Middle frontal gyrus (tissue), 1 donor: ENCODE results near the gene MEI1.

Experiments
- DNase-seq: peaks from one replicate; pipeline ENCODE4 v3.0.0-alpha.2; 2015; ENCODE audit warnings: low spot score; ENCODE audit errors: extremely low spot score

Gene MEI1

DNA sequence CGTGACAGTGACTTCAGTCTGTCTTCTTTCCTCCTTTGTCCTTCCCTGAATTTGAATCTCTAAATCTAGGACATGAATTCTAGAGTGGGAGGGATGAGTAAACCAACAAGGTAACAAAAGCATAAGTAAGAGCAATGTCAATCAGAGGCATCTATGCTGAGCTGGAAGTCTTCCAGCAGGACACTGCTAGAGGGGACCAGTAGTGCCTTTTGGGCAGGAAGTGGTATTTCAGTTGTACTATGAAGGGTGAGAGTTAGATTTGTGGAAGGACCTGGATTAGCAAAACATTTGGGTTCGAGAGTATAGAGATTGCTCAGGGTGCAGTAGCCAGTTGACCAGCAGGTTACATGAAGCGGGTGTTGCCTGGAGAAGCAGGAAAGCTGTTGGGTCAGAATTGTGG lies 40.3 kb downstream of the MEI1 start:
- DNase-seq: no peak

DNA sequence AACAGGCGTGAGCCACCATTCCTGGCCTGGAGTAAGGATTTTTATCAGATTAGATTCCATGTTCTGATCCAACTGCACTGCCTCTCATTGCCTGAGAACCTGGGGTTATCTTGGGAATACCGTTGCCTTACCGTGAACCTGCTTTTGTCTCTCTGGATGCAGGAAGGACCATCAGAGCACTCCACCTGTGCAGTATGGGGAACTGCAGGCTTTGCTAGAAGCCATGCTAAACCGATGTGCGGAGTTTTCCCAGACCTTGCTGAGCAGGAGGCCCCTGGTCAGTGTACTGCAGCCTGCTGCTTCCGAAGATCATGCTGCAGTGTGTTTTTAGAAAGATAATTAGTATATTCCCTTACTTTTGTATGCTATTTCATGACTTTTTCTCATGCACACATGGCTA lies 43.6 kb downstream of the MEI1 start:
- no peak for DNase-seq

DNA sequence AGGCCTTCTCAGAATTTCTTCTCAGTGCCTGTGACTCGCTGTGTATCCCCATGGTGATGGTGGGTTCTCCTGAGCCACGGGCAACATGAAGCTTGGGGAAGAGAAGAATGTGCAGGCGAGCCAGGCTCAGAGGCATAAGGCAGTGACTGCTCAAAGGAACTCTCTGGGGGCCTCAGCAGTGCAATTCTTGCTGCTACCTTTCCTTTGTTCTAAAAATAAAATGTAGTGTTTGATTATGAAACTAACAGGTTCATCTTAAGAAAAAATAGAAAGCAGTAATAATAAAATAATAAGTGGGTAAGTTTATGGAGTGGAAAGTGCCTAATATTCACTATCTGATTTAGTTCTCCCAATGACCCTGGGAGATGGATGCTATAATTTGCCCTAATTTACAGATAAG lies 46.7 kb downstream of the MEI1 start:
- no peak for DNase-seq

DNA sequence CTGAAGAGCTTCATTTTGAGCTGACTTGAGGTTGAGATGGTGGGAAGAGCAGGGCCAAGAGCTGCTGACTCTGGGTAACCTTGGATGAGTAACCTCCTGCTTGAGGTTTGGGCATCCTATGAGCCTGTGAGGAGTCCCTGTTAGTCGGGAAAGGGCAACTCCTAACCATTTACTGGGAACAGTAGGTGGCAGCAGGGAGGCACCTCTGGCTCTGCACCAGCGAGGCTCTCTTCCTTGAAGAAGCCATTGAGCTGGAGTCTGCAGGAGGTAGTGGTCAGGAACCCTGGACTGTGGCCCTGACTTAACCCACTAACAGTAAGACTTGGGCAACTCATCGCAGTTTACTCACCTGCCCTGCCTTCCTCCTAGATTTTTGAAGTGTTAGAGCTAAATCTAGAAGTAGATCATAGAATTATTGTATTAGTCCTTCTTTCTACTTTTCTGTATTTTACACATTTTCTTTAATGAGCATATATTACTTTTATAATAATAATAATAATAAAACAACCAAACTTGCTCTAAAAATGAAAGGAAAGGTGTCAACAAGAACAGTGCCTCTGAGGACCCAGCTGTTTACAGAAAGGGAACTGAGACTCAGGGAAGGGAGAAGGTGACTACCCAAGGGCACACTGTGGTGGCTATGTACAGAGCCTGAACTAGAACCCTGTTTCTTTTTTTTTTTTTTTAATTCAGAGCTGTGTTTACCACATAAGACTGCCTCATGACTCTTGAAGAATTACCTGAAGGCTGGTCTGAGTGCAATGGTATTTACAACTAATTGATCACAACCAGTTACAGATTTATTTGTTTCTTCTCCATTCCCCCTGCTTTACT lies 47.5 kb downstream of the MEI1 start:
- peak; percentile 54 for DNase-seq

DNA sequence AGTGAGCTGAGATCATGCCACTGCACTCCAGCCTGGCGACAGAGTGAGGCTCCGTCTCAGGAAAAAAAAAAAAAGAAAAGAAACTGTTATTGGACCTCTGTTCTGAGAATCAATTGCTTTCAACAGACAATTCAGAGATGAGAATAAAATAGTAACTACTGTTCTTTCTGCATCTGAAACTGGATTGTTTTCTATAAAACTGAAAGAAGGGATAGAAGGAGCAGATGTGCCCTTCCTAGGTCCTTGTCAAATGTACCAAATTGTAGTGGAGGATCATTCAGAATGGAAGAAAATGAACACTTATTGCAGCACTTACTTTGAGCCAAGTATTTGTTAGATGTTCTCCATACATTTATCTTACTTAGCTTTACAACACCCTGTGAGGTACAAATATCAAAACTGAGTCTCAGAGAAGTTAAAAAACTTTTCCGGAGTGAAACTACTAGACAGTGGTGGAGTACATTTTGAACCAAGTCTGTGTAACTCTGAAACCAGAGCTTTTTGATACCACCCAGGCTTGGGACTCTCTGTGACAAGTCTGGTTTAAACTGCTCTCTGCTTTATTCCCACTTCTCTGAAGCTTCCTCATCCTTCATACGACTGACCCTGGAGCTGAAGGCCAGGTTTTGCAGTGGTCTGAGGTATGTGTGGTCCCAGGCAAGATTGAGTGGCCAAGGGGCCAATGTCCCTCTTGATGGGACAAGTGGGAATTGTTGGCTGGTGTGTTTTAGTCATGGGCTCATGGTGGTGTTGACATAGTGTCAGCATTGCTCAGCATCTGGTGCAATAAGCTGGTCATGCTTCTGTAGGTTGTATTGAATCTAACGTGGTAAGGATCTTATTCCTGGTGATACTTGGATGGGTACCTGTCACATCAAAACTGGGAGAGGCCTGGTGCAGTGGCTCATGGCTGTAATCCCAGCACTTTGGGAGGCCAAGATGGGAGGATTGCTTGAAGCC lies 53.0 kb downstream of the MEI1 start:
- DNase-seq: no peak

DNA sequence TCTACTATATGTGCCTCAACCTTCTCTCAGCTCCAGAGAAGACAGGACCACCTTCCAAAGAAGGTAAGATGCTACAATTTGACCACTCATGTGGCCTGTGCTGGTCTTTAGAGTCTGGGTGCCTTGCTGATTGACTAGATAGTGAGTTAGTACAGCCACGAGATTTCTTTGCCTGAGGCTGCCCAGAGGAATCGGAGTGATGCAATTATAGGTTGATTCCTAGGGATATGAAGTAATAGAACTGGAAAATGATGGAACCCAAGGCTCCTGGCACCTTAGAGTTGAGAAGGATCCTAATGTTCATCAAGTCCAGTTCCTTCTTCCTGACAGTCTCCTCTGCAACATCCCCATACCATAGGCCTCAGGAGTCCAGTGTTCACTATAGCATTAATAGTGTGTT lies 54.7 kb downstream of the MEI1 start:
- DNase-seq: no peak

DNA sequence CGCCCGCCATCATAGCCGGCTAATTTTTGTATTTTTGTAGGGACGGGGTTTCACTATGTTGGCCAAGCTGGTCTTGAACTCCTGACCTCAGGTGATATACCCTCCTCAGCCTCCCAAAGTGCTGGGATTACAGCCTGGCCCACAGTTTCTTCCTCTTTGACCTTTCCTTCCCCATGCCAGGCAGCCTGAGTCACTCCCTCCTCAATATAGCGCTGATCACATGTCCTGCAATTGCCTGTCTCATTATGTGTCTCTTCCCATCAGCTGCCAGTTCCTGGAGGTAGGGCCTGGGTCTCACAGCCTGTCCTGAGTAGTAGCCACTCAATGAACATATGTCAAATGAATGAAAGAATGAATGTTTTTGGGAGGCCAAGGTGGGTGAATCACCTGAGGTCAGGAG lies 58.2 kb downstream of the MEI1 start:
- no peak for DNase-seq

DNA sequence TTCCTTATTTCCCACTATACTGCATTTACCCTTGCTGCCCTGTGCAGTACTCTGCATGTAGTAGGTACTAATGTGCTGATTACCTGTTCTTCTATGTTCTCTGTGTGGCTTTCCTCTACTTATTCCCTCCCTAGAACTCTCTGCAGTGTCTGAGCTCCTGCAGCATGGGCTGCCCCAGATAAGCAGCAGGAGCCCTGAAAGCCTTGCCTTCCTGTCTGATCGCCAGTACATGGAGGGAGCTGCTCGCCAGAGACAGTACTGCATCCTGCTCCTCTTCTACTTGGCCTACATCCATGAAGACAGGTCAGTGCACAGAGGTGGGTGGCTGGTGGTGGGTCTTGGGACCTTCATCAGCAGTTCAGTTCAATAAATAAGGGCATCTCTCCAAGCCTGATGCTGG lies 58.9 kb downstream of the MEI1 start:
- no peak for DNase-seq

DNA sequence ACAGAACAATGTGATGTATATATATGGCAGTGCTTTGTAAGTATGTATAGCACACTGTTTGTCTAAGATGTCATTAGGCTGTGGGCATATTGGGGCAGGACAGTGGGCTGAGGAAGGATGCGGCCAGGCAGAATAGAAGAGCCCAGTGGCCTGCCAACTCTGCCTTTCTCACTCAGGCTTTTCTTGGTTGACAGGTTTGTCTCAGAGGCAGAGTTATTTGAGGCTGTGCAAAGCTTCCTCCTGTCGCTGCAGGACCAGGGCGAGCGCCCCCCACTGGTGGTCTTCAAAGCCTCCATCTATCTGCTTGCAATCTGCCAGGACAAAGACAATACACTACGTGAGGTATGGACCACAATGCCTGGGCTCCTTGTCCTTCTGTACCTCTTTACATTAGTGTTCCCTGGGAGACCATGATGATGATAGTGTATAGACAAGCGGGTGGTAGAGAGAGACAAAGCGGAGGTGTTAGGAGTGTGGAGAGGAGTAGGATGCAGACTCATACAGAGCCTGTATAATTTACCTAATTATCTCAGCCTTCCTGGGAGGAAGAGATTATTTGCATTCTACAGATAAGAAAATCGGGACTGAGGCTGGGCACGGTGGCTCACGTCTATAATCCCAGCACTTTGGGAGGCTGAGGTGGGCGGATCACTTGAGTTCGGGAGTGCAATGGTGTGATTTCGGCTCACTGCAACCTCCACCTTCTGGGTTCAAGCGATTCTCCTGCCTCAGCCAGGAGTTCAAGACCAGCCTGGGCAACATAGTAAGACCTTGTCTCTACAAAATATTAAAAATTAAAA lies 63.9 kb downstream of the MEI1 start:
- DNase-seq: no peak

DNA sequence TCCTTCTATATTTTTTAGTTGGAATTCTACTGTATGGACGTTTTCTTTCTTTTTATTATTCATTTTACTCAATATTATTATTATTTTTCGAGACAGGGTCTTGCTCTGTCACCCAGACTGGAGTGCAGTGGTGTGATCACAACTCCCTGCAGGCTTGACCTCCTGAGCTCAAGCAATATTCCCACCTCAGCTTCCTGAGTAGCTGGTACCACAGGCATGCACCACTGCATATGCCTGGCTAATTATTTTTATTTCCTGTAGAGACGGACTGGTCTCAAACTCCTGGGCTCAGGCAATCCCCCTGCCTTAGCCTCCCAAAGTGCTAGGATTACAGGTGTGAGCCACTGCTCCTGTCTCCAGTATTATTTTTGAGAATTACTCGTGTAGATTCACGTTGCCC lies 67.2 kb downstream of the MEI1 start:
- DNase-seq: no peak

DNA sequence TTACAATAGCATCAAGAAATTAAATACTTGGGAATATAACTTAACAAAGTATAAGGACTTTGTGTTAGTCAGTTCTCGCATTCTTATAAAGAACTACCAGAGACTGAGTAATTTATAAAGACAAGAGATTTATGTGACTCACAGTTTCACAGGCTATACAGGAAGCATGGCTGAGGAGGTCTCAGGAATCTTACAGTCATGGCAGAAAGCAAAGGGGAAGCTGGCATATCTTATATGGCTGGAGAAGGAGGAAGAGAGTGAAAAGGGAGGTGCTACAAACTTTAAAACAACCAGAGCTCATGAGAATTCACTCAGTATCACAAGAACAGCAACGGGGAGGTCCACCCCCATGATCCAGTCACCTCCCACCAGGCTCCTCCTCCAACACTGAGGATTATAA lies 69.1 kb downstream of the MEI1 start:
- no peak for DNase-seq

DNA sequence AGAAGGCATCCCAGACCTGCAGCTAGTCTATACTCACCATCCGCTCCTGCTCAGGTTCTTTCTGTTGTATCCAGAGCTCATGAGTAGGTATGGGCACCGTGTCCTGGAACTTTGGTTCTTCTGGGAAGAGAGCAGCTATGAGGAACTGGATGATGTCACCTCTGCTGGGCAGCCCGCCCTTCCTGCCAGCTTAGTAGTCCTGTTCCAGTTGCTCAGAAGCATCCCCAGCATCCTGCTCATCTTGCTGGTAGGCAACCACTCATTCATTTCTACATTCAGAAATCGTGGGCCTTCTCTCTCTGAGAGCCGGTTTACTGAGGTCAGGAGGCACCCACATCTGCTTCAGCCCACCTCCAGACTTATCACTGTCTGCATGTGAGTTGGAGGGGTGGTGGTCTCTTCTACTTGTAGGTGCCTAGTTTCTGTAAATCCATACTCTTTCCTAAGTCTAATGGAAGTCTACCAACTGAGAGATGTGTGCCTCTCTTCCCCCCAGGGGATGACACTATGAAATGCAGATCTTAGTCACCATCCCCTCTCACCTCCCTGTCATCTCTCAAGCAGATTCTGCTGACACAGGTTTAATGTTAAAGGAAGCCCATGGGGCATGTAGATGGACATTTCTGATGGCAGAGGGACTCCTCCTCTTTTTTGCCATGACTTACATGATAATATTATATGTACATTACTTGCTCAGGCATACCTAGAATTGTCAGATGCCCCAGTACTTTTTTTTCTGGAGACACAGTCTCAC lies 71.6 kb downstream of the MEI1 start:
- DNase-seq: no peak

DNA sequence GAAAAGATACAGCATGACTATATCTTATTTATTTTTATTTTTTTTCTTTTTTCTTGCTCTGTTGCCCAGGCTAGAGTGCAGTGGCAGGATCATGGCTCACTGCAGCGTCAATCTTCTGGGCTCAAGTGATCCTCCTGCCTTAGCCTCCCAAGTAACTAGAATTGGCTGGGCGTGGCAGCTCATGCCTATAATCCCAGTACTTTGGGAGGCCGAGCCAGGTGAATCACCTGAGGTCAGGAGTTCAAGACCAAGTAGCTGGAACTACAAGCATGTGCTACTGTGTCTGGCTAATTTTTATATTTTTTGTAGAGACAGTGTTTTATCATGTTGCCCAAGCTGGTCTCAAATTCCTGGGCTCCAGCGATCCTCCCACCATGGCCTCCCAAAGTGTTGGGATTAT lies 72.9 kb downstream of the MEI1 start:
- no peak for DNase-seq

DNA sequence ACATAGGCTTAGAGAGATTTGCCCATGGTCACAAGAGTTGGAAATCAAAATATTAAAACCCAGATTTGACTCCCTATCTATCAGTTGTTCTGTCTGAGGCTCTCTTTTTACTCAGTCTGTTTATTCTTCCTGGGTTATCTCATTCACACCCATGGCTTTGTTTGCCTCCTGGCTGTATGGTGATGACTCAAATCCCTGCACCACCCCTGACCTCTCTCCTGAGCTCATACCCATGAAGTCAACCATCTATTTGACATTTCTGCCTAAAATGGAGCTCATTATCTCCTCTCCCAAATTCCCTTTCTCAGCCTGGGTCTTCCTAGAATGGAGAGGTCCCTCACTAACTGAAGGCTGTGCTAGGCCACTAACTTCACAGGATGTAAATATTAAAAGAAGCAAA lies 73.3 kb downstream of the MEI1 start:
- DNase-seq: no peak

DNA sequence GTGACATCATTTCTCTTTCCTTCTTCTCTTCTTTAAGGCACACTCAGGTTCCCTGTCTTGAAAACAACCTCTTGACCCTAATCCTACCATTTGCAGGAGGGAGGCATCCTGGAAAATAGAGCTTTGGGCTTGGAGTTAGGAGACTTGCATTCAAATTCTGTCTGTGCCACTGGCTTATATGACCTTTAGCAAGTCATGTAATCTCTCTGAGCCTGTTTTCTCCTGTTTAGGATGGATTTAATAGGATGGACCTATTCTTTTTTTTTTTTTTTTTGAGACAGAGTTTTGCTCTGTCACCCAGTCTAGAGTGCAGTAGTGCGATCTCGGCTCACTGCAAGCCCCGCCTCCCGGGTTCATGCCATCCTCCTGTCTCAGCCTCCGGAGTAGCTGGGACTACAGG lies 76.0 kb downstream of the MEI1 start:
- no peak for DNase-seq

DNA sequence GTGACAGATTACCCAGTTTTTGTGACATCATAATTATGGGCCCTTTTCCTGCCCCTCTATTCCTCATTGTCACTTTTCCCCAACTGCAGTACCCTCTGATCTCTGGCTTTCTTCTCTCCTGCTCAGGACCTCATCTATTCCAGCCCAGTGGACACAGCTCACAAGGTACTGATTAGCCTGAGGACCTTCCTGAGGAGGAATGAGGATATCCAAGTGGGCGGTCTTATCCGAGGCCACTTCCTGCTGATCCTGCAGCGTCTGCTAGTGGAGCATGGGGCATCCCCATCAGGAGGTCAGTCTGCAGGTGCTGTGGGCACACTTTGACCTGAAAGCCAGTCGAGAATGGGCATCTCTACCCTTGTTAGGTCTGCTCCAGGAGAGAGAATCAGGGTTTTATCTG lies 76.7 kb downstream of the MEI1 start:
- no peak for DNase-seq

DNA sequence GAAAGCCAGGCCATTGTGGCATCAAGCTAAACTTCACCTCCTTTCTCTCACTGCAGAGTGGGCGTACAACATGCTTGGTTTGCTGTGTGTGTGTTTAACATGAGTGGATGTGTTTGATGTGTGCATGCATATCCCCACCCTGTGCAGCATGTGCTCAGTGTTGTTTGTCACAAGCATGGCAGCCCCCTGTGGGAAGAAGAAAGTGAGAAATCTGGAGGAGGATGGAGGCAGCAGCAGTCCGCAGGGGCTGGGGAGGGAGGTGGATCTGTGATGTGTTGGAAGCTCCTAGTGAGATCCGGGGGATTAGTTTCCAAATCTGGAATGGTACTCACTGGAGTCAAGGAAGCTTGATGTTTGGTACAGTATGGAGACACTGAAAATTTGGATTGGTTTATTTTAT lies 77.1 kb downstream of the MEI1 start:
- DNase-seq: no peak

DNA sequence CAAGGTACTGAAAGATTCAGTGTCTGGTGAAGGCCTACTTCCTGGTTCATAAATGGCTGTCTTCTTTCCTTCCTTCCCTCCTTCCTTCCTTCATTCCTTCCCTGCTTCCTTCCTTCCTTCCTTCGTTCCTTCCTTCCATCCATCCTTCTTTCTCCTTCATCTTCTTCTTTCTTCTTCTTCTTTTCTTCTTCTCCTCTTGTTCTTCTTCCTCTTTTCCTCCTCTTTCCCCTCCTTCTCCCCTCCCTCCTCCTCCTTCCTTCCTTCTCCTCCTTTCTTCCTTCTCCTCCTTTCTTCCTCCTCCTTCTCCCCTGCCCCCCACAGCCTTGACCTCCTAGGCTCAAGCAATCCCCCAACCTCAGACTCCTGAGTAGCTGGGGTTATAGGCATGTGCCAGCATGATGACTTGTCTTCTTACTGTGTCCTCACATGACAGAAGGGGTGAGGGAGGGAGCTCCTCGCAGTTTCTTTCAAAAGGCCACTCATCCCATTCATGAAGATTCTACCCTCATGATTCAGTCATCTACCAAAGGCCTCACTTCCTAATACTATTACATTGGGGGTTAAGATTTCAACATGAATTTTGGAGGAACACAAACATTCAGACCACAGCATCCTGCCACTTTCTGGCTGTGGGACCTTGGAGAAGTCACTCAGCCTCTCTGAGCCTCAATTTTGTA lies 78.6 kb downstream of the MEI1 start:
- no peak for DNase-seq

DNA sequence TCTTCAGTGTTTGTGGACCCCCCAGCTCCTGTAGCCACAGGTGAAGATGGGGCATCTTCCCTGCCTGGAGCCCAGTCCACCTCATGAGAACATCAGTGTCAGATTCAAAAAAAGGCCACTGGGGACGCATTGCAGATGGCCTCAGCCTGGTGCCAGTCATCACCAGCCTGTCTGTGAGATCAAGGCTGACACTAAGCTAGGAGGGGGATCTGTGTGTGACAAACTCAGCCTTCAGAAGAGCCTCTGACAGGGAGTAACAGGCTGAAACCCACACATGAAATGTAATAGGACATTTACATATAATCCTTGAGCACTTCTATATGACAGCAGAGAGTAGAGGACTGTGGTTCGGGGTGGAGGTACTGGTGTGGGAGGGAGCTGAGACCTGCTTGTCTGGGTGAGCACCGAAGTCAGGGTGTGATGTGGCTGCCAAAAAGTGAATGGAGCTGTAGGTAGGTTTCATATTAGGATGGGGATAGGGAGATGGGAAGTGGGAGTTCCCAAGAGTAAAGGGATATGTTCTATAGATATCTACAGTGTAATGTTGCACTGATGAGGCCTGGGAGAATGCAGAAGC lies 80.7 kb downstream of the MEI1 start:
- no peak for DNase-seq
